ENCODE results near the gene SOX10.

The SOX10 gene

DNA sequence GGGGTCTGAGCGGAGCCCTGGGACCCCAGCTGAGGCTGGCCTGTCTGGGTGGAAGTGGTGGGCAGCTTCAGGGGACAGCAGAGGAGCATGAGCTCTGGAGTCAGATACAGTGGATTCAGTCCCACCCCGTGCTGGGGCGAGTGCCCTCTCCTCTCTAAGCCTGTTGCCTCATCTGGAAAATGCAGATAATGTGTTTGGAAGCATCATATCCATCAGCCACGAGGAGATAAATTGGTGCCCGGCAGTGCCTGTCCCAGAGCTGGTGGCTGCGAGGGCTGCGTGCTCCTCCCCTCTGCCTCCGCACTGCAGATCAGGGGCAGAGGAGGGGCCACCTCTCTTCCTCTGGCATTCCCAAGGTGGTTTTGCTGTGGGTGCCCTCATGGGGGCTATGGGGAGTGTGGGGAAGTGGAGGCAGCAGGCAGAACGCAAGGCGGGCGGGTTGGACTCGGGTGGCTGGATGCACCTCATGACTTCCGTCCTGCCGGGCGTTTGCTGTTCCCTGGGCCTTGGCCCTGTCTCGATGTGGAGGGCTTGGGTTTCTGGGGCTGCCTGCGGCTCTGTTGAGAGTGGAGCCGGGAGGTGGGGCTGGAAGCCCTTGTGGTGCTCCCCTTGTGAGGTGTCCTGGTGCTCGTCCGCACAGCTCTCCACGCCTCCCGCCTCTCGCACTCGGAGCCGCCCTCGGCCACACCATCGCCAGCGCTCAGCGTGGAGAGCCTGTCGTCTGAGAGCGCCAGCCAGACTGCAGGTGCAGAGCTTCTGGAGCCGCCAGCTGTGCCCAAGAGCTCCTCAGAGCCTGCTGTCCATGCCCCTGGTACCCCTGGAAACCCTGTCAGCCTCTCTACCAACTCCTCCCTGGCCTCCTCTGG is 57.4 kb downstream of the SOX10 start:
- peaks cover 7% of the 10 kb centered on the region for H3K4me1 Mint-ChIP-seq
- TF ChIP-seq, protein P1, sequence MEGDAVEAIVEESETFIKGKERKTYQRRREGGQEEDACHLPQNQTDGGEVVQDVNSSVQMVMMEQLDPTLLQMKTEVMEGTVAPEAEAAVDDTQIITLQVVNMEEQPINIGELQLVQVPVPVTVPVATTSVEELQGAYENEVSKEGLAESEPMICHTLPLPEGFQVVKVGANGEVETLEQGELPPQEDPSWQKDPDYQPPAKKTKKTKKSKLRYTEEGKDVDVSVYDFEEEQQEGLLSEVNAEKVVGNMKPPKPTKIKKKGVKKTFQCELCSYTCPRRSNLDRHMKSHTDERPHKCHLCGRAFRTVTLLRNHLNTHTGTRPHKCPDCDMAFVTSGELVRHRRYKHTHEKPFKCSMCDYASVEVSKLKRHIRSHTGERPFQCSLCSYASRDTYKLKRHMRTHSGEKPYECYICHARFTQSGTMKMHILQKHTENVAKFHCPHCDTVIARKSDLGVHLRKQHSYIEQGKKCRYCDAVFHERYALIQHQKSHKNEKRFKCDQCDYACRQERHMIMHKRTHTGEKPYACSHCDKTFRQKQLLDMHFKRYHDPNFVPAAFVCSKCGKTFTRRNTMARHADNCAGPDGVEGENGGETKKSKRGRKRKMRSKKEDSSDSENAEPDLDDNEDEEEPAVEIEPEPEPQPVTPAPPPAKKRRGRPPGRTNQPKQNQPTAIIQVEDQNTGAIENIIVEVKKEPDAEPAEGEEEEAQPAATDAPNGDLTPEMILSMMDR (IDR thresholded peaks at IDR 0.05) = no peak
- H3K4me3 Mint-ChIP-seq = no peak overlapping the region
- peaks cover 12% of the 10 kb centered on the region for H3K36me3 Mint-ChIP-seq (ENCODE audit: low read depth)
- H3K27me3 Mint-ChIP-seq (ENCODE audit: low read depth, poor library complexity) = peaks cover 2% of the 10 kb centered on the region
- DNase-seq = no peak
- H3K27ac Mint-ChIP-seq = no peak overlapping the region
- no peaks in the 10 kb centered on the region for H3K9me3 Mint-ChIP-seq

DNA sequence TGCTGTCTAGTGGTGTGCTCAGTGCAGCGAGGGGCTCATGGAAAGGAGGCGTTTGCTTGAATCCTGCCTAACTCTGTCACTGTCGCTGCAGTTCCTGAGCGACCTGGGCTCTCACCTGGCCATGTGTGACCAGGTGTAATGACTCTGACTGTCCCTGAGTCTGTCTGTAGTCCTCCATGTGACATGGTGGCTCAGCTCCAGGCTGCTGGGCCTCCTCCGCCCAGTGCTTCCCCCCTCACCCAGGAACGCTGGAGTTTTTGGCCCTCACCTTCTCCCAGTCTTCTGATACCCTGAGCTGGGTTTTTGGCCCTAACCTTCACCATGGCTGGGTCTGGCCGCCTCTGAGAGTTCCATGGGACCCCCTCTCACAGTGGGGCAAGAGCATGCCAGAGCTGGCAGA is 58.0 kb downstream of the SOX10 start:
- TF ChIP-seq, protein P1 (IDR thresholded peaks at IDR 0.05) = no peak
- Mint-ChIP-seq H3K27ac (no peak overlapping the region), H3K9me3 (no peaks in the 10 kb centered on the region), H3K4me3 (no peak overlapping the region), H3K27me3 (ENCODE audit: low read depth, poor library complexity) (peaks cover 2% of the 10 kb centered on the region), H3K4me1 (peaks cover 7% of the 10 kb centered on the region), H3K36me3 (ENCODE audit: low read depth) (peaks cover 12% of the 10 kb centered on the region)
- no peak for DNase-seq

DNA sequence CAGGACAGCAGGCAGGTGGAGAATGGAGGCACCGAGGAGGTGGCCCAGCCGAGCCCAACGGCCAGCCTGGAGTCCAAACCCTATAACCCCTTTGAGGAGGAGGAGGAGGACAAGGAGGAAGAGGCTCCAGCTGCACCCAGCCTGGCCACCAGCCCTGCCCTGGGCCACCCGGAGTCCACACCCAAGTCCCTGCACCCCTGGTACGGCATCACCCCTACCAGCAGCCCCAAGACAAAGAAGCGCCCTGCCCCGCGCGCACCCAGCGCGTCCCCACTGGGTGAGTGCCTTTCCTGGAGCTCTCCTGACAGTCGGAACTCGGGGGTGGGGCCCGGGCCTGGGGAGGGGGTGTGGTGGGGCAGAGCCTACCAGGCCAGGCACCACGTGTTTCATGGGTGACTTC is 58.6 kb downstream of the SOX10 start:
- Mint-ChIP-seq H3K27ac (no peak overlapping the region), H3K4me1 (peaks cover 7% of the 10 kb centered on the region), H3K9me3 (no peaks in the 10 kb centered on the region), H3K27me3 (ENCODE audit: low read depth, poor library complexity) (peaks cover 2% of the 10 kb centered on the region), H3K36me3 (ENCODE audit: low read depth) (peaks cover 12% of the 10 kb centered on the region), H3K4me3 (no peak overlapping the region)
- DNase-seq = no peak
- TF ChIP-seq, protein P1 (IDR thresholded peaks at IDR 0.05) = no peak

DNA sequence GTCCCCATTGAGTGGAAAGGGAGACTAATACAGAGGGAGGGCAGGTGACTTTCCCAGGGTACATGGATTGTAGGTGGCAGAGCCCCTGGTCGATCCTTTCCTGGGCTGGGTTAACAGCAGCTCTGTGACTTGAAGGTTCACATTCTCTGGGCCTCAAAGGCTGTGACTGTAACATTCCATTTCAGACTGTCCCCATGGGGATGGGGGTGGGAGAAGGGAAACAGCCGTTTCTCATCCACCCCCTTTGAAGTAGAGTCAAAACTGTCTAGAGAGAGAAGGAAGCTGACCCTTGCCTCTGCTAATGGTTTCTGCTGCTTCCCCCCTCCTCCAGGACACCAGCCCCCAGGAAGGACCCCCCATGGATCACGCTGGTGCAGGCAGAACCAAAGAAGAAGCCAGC is 59.0 kb downstream of the SOX10 start:
- TF ChIP-seq, protein P1 (IDR thresholded peaks at IDR 0.05) = no peak
- Mint-ChIP-seq H3K4me3 (no peak overlapping the region), H3K9me3 (no peaks in the 10 kb centered on the region), H3K27me3 (ENCODE audit: low read depth, poor library complexity) (peaks cover 2% of the 10 kb centered on the region), H3K4me1 (peaks cover 7% of the 10 kb centered on the region), H3K36me3 (ENCODE audit: low read depth) (peaks cover 13% of the 10 kb centered on the region), H3K27ac (no peak overlapping the region)
- DNase-seq = no peak

DNA sequence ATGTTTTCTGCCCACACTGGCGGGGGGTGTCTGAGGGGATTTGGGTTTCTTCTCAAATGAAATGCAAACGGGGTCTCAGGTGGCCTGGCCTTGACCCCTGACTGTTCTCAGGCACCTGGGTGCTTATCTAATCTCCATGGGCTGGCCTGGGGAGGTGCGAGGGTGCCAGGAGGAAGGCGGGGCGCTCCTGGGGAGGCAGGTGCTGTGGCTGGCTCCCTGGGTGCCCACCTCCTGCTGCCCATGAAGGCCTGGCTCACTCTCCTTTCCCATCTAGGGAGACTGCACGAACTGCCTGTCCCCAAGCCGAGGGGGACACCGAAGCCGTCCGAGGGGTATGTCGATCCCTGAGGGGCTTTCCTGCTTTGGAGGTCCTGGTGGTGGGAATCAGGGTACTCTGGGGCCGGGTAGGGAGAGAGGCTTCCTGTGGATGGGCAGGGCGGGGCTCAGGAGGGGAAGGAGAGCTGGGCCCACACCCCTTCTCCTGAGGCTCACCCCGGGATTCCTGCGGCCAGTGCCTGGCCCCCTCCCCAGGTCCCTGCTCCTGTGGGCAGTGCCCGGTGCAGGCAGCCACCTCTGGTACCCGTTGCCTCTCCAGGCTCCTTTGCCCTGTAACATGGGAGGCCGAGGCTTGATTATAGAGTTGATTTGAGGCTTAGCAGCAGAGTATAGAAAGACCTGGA is 59.8 kb downstream of the SOX10 start:
- H3K9me3 Mint-ChIP-seq = no peaks in the 10 kb centered on the region
- H3K4me3 Mint-ChIP-seq = no peak overlapping the region
- peaks cover 7% of the 10 kb centered on the region for H3K4me1 Mint-ChIP-seq
- H3K27me3 Mint-ChIP-seq (ENCODE audit: low read depth, poor library complexity) = peaks cover 2% of the 10 kb centered on the region
- TF ChIP-seq, protein P1 (IDR thresholded peaks at IDR 0.05) = no peak
- no peak for DNase-seq
- no peak overlapping the region for H3K27ac Mint-ChIP-seq
- H3K36me3 Mint-ChIP-seq (ENCODE audit: low read depth) = peaks cover 18% of the 10 kb centered on the region
